ENCODE results near the gene SLX4IP. TPM values are rescaled to one million over a fixed set of nuclear protein-coding genes. Genes with fewer than 3 reads are reported as not detected.
"Not testable (repeated sequence)": the region's sequence is repeated elsewhere in the genome, so short reads cannot be mapped to it uniquely, and the experiment has no call there.

The SLX4IP gene
- total and polyA plus RNA-seq, 8 donors: 2.5 to 6.4 (median 2.8) TPM

DNA sequence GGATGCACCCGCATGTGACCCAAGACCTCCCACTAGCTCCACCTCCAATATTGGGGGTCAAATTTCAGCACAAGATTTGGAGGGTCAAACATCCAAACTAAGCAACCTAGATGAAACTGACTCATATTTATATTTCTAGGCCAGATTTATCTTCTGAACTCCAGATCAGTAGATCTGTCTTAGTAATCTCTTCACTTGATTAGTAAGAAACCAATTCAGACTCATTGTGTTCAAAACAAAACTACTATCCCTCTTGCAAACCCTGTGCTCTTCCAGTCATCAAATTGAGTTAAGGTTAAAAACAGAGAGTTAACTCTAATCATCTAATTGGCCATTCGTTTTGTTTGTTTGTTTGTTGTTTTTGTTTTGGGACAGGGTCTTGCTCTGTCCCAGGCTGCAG lies 44.4 kb upstream of the SLX4IP start:
- Histone ChIP-seq H3K4me1 (no peaks in the 10 kb centered on the region), H3K4me3 (no peak overlapping the region), H3K27me3 (no peaks in the 10 kb centered on the region), H3K36me3 (no peaks in the 10 kb centered on the region), H3K27ac (no peak overlapping the region), H3K9me3 (no peaks in the 10 kb centered on the region)
- TF ChIP-seq, protein P1, sequence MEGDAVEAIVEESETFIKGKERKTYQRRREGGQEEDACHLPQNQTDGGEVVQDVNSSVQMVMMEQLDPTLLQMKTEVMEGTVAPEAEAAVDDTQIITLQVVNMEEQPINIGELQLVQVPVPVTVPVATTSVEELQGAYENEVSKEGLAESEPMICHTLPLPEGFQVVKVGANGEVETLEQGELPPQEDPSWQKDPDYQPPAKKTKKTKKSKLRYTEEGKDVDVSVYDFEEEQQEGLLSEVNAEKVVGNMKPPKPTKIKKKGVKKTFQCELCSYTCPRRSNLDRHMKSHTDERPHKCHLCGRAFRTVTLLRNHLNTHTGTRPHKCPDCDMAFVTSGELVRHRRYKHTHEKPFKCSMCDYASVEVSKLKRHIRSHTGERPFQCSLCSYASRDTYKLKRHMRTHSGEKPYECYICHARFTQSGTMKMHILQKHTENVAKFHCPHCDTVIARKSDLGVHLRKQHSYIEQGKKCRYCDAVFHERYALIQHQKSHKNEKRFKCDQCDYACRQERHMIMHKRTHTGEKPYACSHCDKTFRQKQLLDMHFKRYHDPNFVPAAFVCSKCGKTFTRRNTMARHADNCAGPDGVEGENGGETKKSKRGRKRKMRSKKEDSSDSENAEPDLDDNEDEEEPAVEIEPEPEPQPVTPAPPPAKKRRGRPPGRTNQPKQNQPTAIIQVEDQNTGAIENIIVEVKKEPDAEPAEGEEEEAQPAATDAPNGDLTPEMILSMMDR (IDR thresholded peaks at IDR 0.05): no peak
- ATAC-seq: no peak
- no peak for FAIRE-seq
- intact Hi-C loops (cut with DNase I): no loop called here
- no peak for DNase-seq
- WGBS, 2 donors: 78 to 80% methylated on average over 2 of the region's 2 CpGs

DNA sequence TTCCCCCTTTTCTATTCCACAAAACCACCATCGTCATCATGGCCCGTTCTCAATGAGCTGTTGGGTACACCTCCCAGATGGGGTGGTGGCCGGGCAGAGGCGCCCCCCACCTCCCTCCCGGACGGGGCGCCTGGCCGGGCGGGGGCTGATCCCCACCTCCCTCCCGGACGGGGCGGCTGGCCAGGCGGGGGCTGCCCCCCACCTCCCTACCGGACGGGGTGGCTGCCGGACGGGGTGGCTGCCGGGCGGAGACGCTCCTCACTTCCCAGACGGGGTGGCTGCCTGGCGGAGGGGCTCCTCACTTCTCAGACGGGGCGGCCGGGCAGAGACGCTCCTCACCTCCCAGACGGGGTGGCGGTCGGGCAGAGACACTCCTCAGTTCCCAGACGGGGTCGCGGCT lies 40.4 kb upstream of the SLX4IP start:
- 93 to 96% methylated on average over 24 to 29 of the region's 32 CpGs for WGBS, 2 donors
- H3K36me3 ChIP-seq; FAIRE-seq; H3K9me3 ChIP-seq; H3K4me1 ChIP-seq; H3K27ac ChIP-seq; H3K4me3 ChIP-seq; H3K27me3 ChIP-seq; ATAC-seq; intact Hi-C loops (cut with DNase I); DNase-seq: not testable (repeated sequence)

DNA sequence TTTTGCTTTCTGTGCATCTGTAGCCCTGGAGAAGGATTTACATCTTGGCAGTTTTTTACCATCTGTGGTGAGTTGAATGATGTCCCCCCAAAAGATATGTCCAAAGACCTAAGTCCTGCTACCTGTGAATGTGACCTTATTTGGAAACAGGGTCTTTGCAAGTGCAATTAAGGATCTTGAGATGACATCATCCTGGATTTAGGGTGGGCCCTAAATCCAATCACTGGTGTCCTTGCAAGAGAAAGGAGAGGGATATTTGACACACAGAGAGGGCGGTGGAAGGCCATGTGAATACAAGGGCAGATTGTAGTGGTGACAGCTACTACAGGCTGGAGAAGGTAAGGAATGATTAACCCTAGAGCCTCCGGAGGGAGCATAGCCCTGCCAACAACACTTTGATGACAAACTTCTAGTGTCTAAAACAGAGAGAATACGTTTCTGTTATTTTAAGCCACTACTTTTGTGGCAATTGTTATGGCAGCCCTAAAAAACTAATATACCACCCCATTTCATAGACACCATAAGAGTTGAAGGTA lies 36.2 kb upstream of the SLX4IP start:
- WGBS, 2 donors: 58 to 61% methylated on average over 3 of the region's 3 CpGs
- H3K4me1 ChIP-seq: no peaks in the 10 kb centered on the region
- intact Hi-C loops (cut with DNase I): no loop called here
- no peak overlapping the region for H3K27ac ChIP-seq
- no peaks in the 10 kb centered on the region for H3K27me3 ChIP-seq
- H3K9me3 ChIP-seq: no peaks in the 10 kb centered on the region
- no peak for FAIRE-seq
- H3K36me3 ChIP-seq: no peaks in the 10 kb centered on the region
- no peak for DNase-seq
- no peak overlapping the region for H3K4me3 ChIP-seq
- TF ChIP-seq, protein P1 (IDR thresholded peaks at IDR 0.05): no peak
- no peak for ATAC-seq

DNA sequence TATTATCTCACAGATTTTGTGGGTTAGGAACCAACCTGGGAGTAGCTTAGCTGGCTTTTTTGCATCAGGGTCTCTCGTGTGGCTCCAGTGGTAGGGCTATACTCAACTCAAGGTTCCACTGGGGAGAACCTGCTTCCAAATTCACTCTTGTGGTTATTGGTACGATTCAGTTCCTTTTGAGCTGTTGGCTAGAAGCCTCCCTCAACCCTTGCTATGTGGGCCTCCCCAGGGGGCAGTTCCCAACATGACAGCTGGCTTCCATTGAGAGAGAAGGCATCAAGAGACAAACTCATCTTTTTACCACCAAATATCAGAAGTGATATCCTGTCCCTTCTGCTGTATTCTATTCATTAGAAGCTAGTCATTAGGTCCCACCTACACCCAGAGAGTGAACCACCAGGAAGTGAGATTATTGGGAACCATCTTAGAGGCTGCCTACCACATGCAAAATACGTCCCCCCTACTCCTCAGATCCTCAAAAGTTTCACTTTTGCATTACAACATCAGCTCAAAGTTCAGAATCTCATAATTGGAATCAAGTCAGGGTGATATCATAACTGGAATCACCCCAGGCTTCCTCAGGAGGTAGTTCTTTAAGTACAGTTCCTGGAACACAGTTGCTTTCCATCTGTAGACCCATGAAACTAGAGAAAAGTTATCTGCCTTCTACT lies 32.0 kb upstream of the SLX4IP start:
- 85 to 87% methylated on average over 3 of the region's 3 CpGs for WGBS, 2 donors
- intact Hi-C loops (cut with DNase I): no loop called here
- Histone ChIP-seq H3K4me1 (peaks cover 0 to 4% (median 0%) of the 10 kb centered on the region in 3 donors), H3K4me3 (no peak overlapping the region), H3K9me3 (no peaks in the 10 kb centered on the region), H3K36me3 (no peaks in the 10 kb centered on the region), H3K27ac (no peak overlapping the region), H3K27me3 (no peaks in the 10 kb centered on the region)
- FAIRE-seq (no peak), ATAC-seq (peak in 2 of 4 donors; percentile 32 to 37), DNase-seq (no peak)
- TF ChIP-seq, protein P1 (IDR thresholded peaks at IDR 0.05): no peak

DNA sequence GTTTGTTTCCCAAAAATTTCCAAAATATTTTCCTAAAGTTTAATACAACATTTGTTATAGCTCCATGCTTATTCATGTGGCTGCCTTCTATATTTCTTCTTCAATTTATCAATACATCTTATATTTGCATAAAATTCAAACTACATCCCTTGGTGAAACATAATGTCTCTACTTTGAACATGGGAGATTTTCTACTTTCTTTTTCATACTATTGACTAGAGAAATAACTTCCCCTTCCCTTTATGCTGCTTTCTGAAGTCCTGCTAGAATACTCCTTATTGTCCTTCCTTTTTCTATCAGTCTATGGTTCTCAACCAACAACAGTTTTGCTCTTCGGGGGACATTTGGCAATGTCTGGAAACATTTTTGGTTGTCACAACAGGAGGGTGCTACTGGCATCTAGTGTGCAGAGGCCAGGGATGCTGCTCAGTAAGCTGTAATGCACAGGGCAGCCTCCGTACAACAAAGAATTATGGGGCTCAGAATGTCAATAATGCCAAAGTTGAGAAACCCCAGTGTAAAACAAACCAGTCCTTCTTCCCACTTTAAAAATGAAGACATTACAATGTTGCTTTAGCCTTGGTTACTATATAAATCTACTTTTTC lies 31.0 kb upstream of the SLX4IP start:
- TF ChIP-seq, protein P1 (IDR thresholded peaks at IDR 0.05): no peak
- DNase-seq (no peak), FAIRE-seq (no peak), ATAC-seq (no peak)
- intact Hi-C loops (cut with DNase I): no loop called here
- Histone ChIP-seq H3K9me3 (no peaks in the 10 kb centered on the region), H3K36me3 (no peaks in the 10 kb centered on the region), H3K27ac (no peak overlapping the region), H3K4me1 (peaks cover 0 to 4% (median 0%) of the 10 kb centered on the region in 3 donors), H3K4me3 (no peak overlapping the region), H3K27me3 (no peaks in the 10 kb centered on the region)
- WGBS, 2 donors: 92 to 93% methylated on average over 2 of the region's 2 CpGs

All from pancreas (tissue), 10 donors.